ENCODE measurements around the gene CFAP99.

- TF ChIP-seq EZH2 (IDR thresholded peaks at IDR 0.05) (no peak), POLR2AphosphoS5 (IDR thresholded peaks at IDR 0.05; ENCODE audit: borderline replicate concordance, low read depth, low read length) (no peak)
These were observed 65.4 kb downstream of the CFAP99 start for GRCh38 chr4:2484185-2484584.
